Transverse colon (tissue), 4 donors: ENCODE data around the gene LDLRAD4.

Experiments used
- POLR2A ChIP-seq: fragments of 450-650 bp; IDR thresholded peaks from one replicate; pipeline ENCODE4 v1.6.1; 2016; ENCODE audit warnings: antibody characterized with exemption, mild to moderate bottlenecking, moderate library complexity
- POLR2AphosphoS5 ChIP-seq, 3 donors: sonication (generic); formaldehyde crosslinking; IDR thresholded peaks; one replicate each; pipeline ENCODE4 v1.6.1; 2016; ENCODE audit warnings: antibody characterized with exemption in 3 of 3
- TF ChIP-seq, protein P1 (sequence below), 5 experiments: fragments of 200-600 bp in 3 of 5; fragments of 450-650 bp in 2 of 5; sonication (generic) in 3 of 5; IDR thresholded peaks; 1 replicate in 2 of 5; 2 replicates in 3 of 5; pipeline ENCODE4 v1.5.1; 2016 to 2017; ENCODE audit warnings: antibody characterized with exemption in 5 of 5, inconsistent platforms in 3 of 5, mild to moderate bottlenecking in 2 of 5, moderate library complexity in 1 of 5

DNA sequence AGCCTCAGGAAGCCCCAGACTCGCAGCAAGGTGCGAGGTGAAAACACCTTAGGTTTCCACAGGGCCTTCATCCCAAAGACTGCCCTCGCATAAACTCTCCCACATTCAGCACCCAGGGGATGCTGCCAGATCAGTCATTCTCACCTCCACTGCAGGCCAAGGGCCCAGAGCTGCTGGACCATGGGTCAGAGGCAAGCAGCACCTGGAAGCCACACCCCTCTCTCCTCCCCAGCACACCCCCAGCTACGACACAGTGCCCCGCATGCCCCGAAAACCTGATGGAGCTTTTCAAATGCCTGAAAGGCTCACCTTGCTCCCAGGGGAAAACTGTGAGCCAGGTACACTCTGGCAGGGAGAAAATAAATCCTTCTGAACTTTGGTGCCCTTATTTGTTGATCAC, 31.9 kb upstream of the LDLRAD4 start:
- TF ChIP-seq POLR2A (no peak), POLR2AphosphoS5 (IDR thresholded peaks at IDR 0.05) (no peak)
- TF ChIP-seq, protein P1, sequence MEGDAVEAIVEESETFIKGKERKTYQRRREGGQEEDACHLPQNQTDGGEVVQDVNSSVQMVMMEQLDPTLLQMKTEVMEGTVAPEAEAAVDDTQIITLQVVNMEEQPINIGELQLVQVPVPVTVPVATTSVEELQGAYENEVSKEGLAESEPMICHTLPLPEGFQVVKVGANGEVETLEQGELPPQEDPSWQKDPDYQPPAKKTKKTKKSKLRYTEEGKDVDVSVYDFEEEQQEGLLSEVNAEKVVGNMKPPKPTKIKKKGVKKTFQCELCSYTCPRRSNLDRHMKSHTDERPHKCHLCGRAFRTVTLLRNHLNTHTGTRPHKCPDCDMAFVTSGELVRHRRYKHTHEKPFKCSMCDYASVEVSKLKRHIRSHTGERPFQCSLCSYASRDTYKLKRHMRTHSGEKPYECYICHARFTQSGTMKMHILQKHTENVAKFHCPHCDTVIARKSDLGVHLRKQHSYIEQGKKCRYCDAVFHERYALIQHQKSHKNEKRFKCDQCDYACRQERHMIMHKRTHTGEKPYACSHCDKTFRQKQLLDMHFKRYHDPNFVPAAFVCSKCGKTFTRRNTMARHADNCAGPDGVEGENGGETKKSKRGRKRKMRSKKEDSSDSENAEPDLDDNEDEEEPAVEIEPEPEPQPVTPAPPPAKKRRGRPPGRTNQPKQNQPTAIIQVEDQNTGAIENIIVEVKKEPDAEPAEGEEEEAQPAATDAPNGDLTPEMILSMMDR (IDR thresholded peaks at IDR 0.05): no peak
